ENCODE data around the gene CFD.

The CFD gene

GRCh38 chr19:872266-872951, 12.9 kb downstream of the CFD start (continued):
- TF ChIP-seq ZNF354C (tag by site-specific recombination; IDR thresholded peaks at IDR 0.05; ENCODE audit: borderline replicate concordance, low read depth) (no peak), KLF7 (tag by site-specific recombination; IDR thresholded peaks at IDR 0.05; ENCODE audit: borderline replicate concordance) (0 out of 2 replicates have a peak, but pooled peaks have one; percentile 19), ZSCAN23 (tag by site-specific recombination; IDR thresholded peaks at IDR 0.05) (no peak), ZBTB26 (tag by site-specific recombination; optimal IDR thresholded peaks at IDR 0.05) (no peak)

GRCh38 chr19:873084-873483, 13.6 kb downstream of the CFD start:
- ChIA-PET CTCF (no interaction called here), POLR2A (interaction anchor here (0.5 kb wide), 1 partner anchor 25 kb away, joined by 3 read pairs; no protein-coding TSS in a partner anchor)
- no peaks in the 10 kb centered on the region; the same call in 1 of the 2 replicates for H3K4me1 ChIP-seq (ENCODE audit: control insufficient read depth, insufficient read depth, low read length)
- H3K9me3 ChIP-seq (ENCODE audit: control insufficient read depth, insufficient read depth, low read depth, low read length), result no peaks in the 10 kb centered on the region
- no peak overlapping the region for H3K27ac ChIP-seq (ENCODE audit: extremely low read depth, low read depth, low read length)
- no peak overlapping the region for H3K4me3 ChIP-seq (ENCODE audit: low read depth, low read length)
- H3K36me3 ChIP-seq (ENCODE audit: control insufficient read depth in 2 of 2, insufficient read depth in 1 of 2, low read length in 2 of 2), result peaks cover 7 to 61% of the 10 kb centered on the region in 2 experiments; a peak in 2 of 3 replicates
- TF ChIP-seq ZBTB7A (tag by site-specific recombination; IDR thresholded peaks at IDR 0.05; ENCODE audit: low read depth) (no peak), ZBTB17 (tag by site-specific recombination; IDR thresholded peaks at IDR 0.05) (no peak), ZNF10 (tag by site-specific recombination; IDR thresholded peaks at IDR 0.05) (no peak)

- Histone ChIP-seq H3K27ac (ENCODE audit: extremely low read depth, low read depth, low read length) (no peak overlapping the region), H3K4me3 (ENCODE audit: low read depth, low read length) (no peak overlapping the region), H3K9me3 (ENCODE audit: control insufficient read depth, insufficient read depth, low read depth, low read length) (no peaks in the 10 kb centered on the region), H3K36me3 (ENCODE audit: control insufficient read depth in 2 of 2, insufficient read depth in 1 of 2, low read length in 2 of 2) (peaks cover 7 to 56% of the 10 kb centered on the region in 2 experiments; a peak in 2 of 3 replicates), H3K4me1 (ENCODE audit: control insufficient read depth, insufficient read depth, low read length) (no peaks in the 10 kb centered on the region; the same call in 1 of the 2 replicates)
- CTCF ChIA-PET, result interaction anchor here (0.7 kb wide), 1 partner anchor 237 kb away, joined by 3 read pairs; no protein-coding TSS in a partner anchor
- POLR2A ChIA-PET, result no interaction called here
- TF ChIP-seq PRDM10 (tag by site-specific recombination; IDR thresholded peaks at IDR 0.05) (no peak), ZNF600 (tag by site-specific recombination; IDR thresholded peaks at IDR 0.05) (0 out of 2 replicates have a peak, but pooled peaks have one; percentile 18)
These were observed 14.1 kb downstream of the CFD start for GRCh38 chr19:873561-874041.

GRCh38 chr19:875265-875879, 15.9 kb downstream of the CFD start:
- no peak for TF ChIP-seq PRDM10 (tag by site-specific recombination; IDR thresholded peaks at IDR 0.05)
- TF ChIP-seq ZNF654 (tag by site-specific recombination; IDR thresholded peaks at IDR 0.05; ENCODE audit: low read depth), result no peak
- TF ChIP-seq ZNF335 (tag by site-specific recombination; conservative IDR thresholded peaks at IDR 0.05), result no peak
- TF ChIP-seq ZNF221 (tag by site-specific recombination; IDR thresholded peaks at IDR 0.05; ENCODE audit: borderline replicate concordance), result no peak
- TF ChIP-seq GLIS1 (tag by site-specific recombination; IDR thresholded peaks at IDR 0.05), result peak; percentile 28; the same call in 1 of the 2 replicates
- TF ChIP-seq ZIC2 (tag by site-specific recombination; IDR thresholded peaks at IDR 0.05), result 0 out of 2 replicates have a peak, but pooled peaks have one; percentile 8
- Histone ChIP-seq H3K4me1 (ENCODE audit: control insufficient read depth, insufficient read depth, low read length) (no peaks in the 10 kb centered on the region), H3K4me3 (ENCODE audit: low read depth, low read length) (no peak overlapping the region), H3K36me3 (ENCODE audit: control insufficient read depth in 2 of 2, insufficient read depth in 1 of 2, low read length in 2 of 2) (peaks cover 3 to 49% of the 10 kb centered on the region in 2 experiments; a peak in 2 of 3 replicates), H3K27ac (ENCODE audit: extremely low read depth, low read depth, low read length) (no peak overlapping the region), H3K9me3 (ENCODE audit: control insufficient read depth, insufficient read depth, low read depth, low read length) (no peaks in the 10 kb centered on the region)
- ChIA-PET CTCF (interaction anchor here (0.5 to 0.7 kb wide), 2 partner anchors 88 to 139 kb away, joined by 3 read pairs; no protein-coding TSS in a partner anchor), POLR2A (no interaction called here)
